ENCODE results near the gene ZNF764. TPM values are rescaled to one million over a fixed set of nuclear protein-coding genes. Genes with fewer than 3 reads are reported as not detected.

Gene ZNF764
- total and polyA plus RNA-seq, 8 donors = 3.5 to 107 (median 10.5) TPM

- intact Hi-C loops (cut with DNase I; ENCODE audit: low total_unique reads) = no loop called here
- peaks cover 0 to 52% (median 0%) of the 10 kb centered on the region in 4 donors for H3K36me3 ChIP-seq
- TF ChIP-seq POLR2AphosphoS5 (IDR thresholded peaks at IDR 0.05) = no peak
These were observed 47.7 kb downstream of the ZNF764 start for GRCh38 chr16:30510376-30510938.

GRCh38 chr16:30509081-30509765 is 49.0 kb downstream of the ZNF764 start:
- Histone ChIP-seq H3K27ac (no peak overlapping the region), H3K4me1 (no peaks in the 10 kb centered on the region), H3K4me3 (no peak overlapping the region), H3K9me3 (no peaks in the 10 kb centered on the region), H3K36me3 (peaks cover 0 to 50% (median 0%) of the 10 kb centered on the region in 4 donors), H3K27me3 (no peaks in the 10 kb centered on the region)
- 46 to 59% (median 53%) methylated on average over 4 of the region's 4 CpGs for WGBS, 5 donors
- DNase-seq = no peak
- TF ChIP-seq POLR2AphosphoS5 (IDR thresholded peaks at IDR 0.05) (no peak), EP300 (IDR thresholded peaks at IDR 0.05) (no peak), CTCF (IDR thresholded peaks at IDR 0.05) (no peak), POLR2A (IDR thresholded peaks at IDR 0.05) (no peak)
- intact Hi-C loops (cut with DNase I; ENCODE audit: low total_unique reads) = no loop called here

More at GRCh38 chr16:30510376-30510938, 47.7 kb downstream of the ZNF764 start:
- no peaks in the 10 kb centered on the region for H3K4me1 ChIP-seq
- WGBS, 5 donors = 65 to 85% (median 78%) methylated on average over 3 to 4 of the region's 4 CpGs
- H3K27me3 ChIP-seq = no peaks in the 10 kb centered on the region
- no peaks in the 10 kb centered on the region for H3K9me3 ChIP-seq
- no peak for DNase-seq
- H3K4me3 ChIP-seq = no peak overlapping the region
- no peak overlapping the region for H3K27ac ChIP-seq

Small RNAs within 50 kb of the gene (small RNA-seq; reads per million reads assigned to genes)
- gene AC093249.4 = 0 reads per million in 4 donors
- gene MIR4518 = 0 reads per million in 4 donors

Other genes with a start within 250 kb of the ZNF764 start
- 10 to 100 TPM in 4 of 5 donors, 1 to 10 TPM in 1; 8.8 to 30.8 (median 18.3) TPM for gene CD2BP2, start 203.1 kb downstream of the ZNF764 start, total RNA-seq
- 10 to 100 TPM; 37.1 to 45.2 (median 41.4) TPM for gene CD2BP2, start 203.1 kb downstream of the ZNF764 start, polyA plus RNA-seq
- gene TBC1D10B, start 187.9 kb downstream of the ZNF764 start, total RNA-seq = 10 to 100 TPM; 25.1 to 89.2 (median 33.2) TPM
- 10 to 100 TPM; 20.5 to 25.0 (median 22.0) TPM for gene TBC1D10B, start 187.9 kb downstream of the ZNF764 start, polyA plus RNA-seq
- gene MYL11, start 183.6 kb downstream of the ZNF764 start, total RNA-seq = not detected
- 1 to 10 TPM in 2 of 3 donors, not detected in 1; 1.6 to 4.7 TPM for gene MYL11, start 183.6 kb downstream of the ZNF764 start, polyA plus RNA-seq
- gene SEPTIN1, start 175.8 kb downstream of the ZNF764 start, total RNA-seq = 1 to 10 TPM in 3 of 5 donors, under 1 TPM in 1, not detected in 1; 0.72 to 6.2 (median 3.9) TPM
- 10 to 100 TPM in 1 of 3 donors, 1 to 10 TPM in 2; 5.2 to 10.5 (median 7.0) TPM for gene SEPTIN1, start 175.8 kb downstream of the ZNF764 start, polyA plus RNA-seq
- gene ZNF48, start 163.0 kb downstream of the ZNF764 start, total RNA-seq = 10 to 100 TPM in 1 of 5 donors, 1 to 10 TPM in 4; 4.0 to 33.6 (median 5.4) TPM
- 1 to 10 TPM; 3.9 to 5.5 (median 4.6) TPM for gene ZNF48, start 163.0 kb downstream of the ZNF764 start, polyA plus RNA-seq
- 10 to 100 TPM in 2 of 5 donors, 1 to 10 TPM in 3; 1.2 to 28.7 (median 6.7) TPM for gene ZNF771, start 150.8 kb downstream of the ZNF764 start, total RNA-seq
- 10 to 100 TPM in 1 of 3 donors, 1 to 10 TPM in 2; 3.4 to 11.0 (median 6.5) TPM for gene ZNF771, start 150.8 kb downstream of the ZNF764 start, polyA plus RNA-seq
- 10 to 100 TPM in 4 of 5 donors, not detected in 1; 15.5 to 47.8 (median 27.1) TPM for gene DCTPP1, start 128.3 kb downstream of the ZNF764 start, total RNA-seq
- 10 to 100 TPM; 28.0 to 50.2 (median 50.1) TPM for gene DCTPP1, start 128.3 kb downstream of the ZNF764 start, polyA plus RNA-seq
- 100 to 1,000 TPM in 1 of 5 donors, 10 to 100 TPM in 4; 30.7 to 167 (median 41.4) TPM for gene SEPHS2, start 112.5 kb downstream of the ZNF764 start, total RNA-seq
- gene SEPHS2, start 112.5 kb downstream of the ZNF764 start, polyA plus RNA-seq = 10 to 100 TPM; 36.8 to 66.1 (median 61.1) TPM
- 100 to 1,000 TPM in 1 of 5 donors, 10 to 100 TPM in 2, 1 to 10 TPM in 2; 5.8 to 256 (median 11.3) TPM for gene ITGAL, start 85.6 kb downstream of the ZNF764 start, total RNA-seq
- 1 to 10 TPM; 1.2 to 4.3 (median 1.2) TPM for gene ITGAL, start 85.6 kb downstream of the ZNF764 start, polyA plus RNA-seq
- gene ZNF768, start 31.8 kb downstream of the ZNF764 start, total RNA-seq = 10 to 100 TPM; 11.9 to 75.0 (median 30.0) TPM
- gene ZNF768, start 31.8 kb downstream of the ZNF764 start, polyA plus RNA-seq = 10 to 100 TPM; 27.0 to 33.2 (median 32.7) TPM
- 10 to 100 TPM; 10.3 to 18.7 (median 12.9) TPM for gene ZNF747, start 23.5 kb downstream of the ZNF764 start, total RNA-seq
- gene ZNF747, start 23.5 kb downstream of the ZNF764 start, polyA plus RNA-seq = 1 to 10 TPM; 6.2 to 7.8 (median 7.3) TPM
- 100 to 1,000 TPM in 1 of 5 donors, 10 to 100 TPM in 3, 1 to 10 TPM in 1; 9.4 to 123 (median 18.3) TPM for gene ZNF688, start 13.3 kb upstream of the ZNF764 start, total RNA-seq
- 10 to 100 TPM; 25.2 to 26.1 (median 25.3) TPM for gene ZNF688, start 13.3 kb upstream of the ZNF764 start, polyA plus RNA-seq
- 10 to 100 TPM in 3 of 5 donors, 1 to 10 TPM in 2; 7.8 to 49.0 (median 10.3) TPM for gene ZNF785, start 27.3 kb upstream of the ZNF764 start, total RNA-seq
- 1 to 10 TPM; 3.8 to 5.4 (median 4.6) TPM for gene ZNF785, start 27.3 kb upstream of the ZNF764 start, polyA plus RNA-seq
- 10 to 100 TPM in 2 of 5 donors, 1 to 10 TPM in 2, under 1 TPM in 1; 0.58 to 86.4 (median 7.1) TPM for gene ZNF689, start 52.0 kb upstream of the ZNF764 start, total RNA-seq
- 1 to 10 TPM; 2.0 to 4.4 (median 3.1) TPM for gene ZNF689, start 52.0 kb upstream of the ZNF764 start, polyA plus RNA-seq
- 100 to 1,000 TPM in 2 of 5 donors, 10 to 100 TPM in 2, 1 to 10 TPM in 1; 9.0 to 123 (median 93.9) TPM for gene PRR14, start 92.6 kb upstream of the ZNF764 start, total RNA-seq
- gene PRR14, start 92.6 kb upstream of the ZNF764 start, polyA plus RNA-seq = 10 to 100 TPM; 69.8 to 79.7 (median 79.6) TPM
- gene FBRS, start 100.1 kb upstream of the ZNF764 start, total RNA-seq = 100 to 1,000 TPM in 1 of 5 donors, 10 to 100 TPM in 4; 20.4 to 185 (median 28.6) TPM
- 10 to 100 TPM; 19.7 to 35.9 (median 24.0) TPM for gene FBRS, start 100.1 kb upstream of the ZNF764 start, polyA plus RNA-seq
- gene SRCAP, start 140.8 kb upstream of the ZNF764 start, total RNA-seq = 10 to 100 TPM; 23.3 to 70.1 (median 56.8) TPM
- 10 to 100 TPM in 1 of 3 donors, 1 to 10 TPM in 2; 1.2 to 12.1 (median 4.4) TPM for gene SRCAP, start 140.8 kb upstream of the ZNF764 start, polyA plus RNA-seq
- 100 to 1,000 TPM in 1 of 5 donors, 10 to 100 TPM in 4; 18.2 to 104 (median 28.0) TPM for gene PHKG2, start 190.1 kb upstream of the ZNF764 start, total RNA-seq
- gene PHKG2, start 190.1 kb upstream of the ZNF764 start, polyA plus RNA-seq = 10 to 100 TPM; 29.3 to 41.5 (median 35.6) TPM
- 10 to 100 TPM in 2 of 5 donors, 1 to 10 TPM in 1, not detected in 2; 2.0 to 71.2 (median 13.9) TPM for gene CFAP119, start 203.7 kb upstream of the ZNF764 start, total RNA-seq
- 10 to 100 TPM in 1 of 3 donors, 1 to 10 TPM in 2; 8.9 to 11.4 (median 9.4) TPM for gene CFAP119, start 203.7 kb upstream of the ZNF764 start, polyA plus RNA-seq
- 100 to 1,000 TPM in 1 of 5 donors, 10 to 100 TPM in 4; 17.5 to 155 (median 55.1) TPM for gene RNF40, start 203.9 kb upstream of the ZNF764 start, total RNA-seq
- gene RNF40, start 203.9 kb upstream of the ZNF764 start, polyA plus RNA-seq = 10 to 100 TPM; 43.7 to 57.0 (median 53.9) TPM
- gene ZNF629, start 228.8 kb upstream of the ZNF764 start, total RNA-seq = 10 to 100 TPM; 10.7 to 21.3 (median 18.3) TPM
- 1 to 10 TPM; 4.4 to 5.9 (median 4.9) TPM for gene ZNF629, start 228.8 kb upstream of the ZNF764 start, polyA plus RNA-seq